GM10266 (cell line): Measurements from ENCODE around the gene IFNL2.
"Not testable (repeated sequence)": the region's sequence is repeated elsewhere in the genome, so short reads cannot be mapped to it uniquely, and the experiment has no call there.

Source experiments
- DNase-seq: peaks from one replicate; pipeline ENCODE4 v3.0.0; 2012; ENCODE audit errors: extremely low spot score
- TF ChIP-seq, protein P1 (sequence below): IDR thresholded peaks from 2 replicates; pipeline ENCODE4 v1.5.1; 2012; ENCODE audit warnings: mild to moderate bottlenecking, low read depth; ENCODE audit not compliant: control insufficient read depth, insufficient read depth; ENCODE audit errors: missing control alignments

Gene IFNL2

DNA sequence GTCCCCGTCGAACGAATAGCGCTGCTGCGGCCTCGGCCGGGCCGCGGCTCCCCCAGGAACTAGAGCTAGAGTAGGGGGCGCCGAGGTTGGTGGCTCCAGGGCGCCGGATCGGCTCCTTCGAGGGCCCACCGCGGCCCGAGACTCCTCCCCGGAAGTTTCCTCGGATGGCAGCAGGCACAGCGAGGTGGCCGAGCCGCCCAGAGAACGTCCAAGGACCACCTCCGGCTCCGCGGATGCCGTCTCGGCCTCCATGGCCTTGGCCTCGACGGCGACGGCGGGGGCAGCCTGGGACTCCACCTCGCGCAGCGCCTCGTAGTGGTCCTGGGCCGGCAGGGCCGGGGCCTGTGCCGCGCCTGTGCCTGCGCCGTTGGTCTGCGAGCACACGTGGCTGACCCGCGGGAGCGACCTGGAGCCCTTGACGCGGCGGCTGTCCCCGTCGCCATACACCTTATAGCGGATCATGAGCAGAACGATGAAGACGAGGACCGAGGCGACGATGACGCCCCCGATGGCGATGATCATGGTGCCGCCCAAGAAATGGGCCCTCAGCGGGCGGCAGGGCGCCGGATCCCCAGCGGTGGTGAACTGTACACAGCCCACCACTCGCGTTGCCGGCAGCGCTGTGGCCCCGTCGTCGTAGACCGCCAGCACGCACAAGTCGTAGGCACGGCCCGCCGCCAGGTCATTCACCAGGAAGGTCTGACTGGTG, 39.8 kb downstream of the IFNL2 start:
- no peak for DNase-seq
- TF ChIP-seq, protein P1, sequence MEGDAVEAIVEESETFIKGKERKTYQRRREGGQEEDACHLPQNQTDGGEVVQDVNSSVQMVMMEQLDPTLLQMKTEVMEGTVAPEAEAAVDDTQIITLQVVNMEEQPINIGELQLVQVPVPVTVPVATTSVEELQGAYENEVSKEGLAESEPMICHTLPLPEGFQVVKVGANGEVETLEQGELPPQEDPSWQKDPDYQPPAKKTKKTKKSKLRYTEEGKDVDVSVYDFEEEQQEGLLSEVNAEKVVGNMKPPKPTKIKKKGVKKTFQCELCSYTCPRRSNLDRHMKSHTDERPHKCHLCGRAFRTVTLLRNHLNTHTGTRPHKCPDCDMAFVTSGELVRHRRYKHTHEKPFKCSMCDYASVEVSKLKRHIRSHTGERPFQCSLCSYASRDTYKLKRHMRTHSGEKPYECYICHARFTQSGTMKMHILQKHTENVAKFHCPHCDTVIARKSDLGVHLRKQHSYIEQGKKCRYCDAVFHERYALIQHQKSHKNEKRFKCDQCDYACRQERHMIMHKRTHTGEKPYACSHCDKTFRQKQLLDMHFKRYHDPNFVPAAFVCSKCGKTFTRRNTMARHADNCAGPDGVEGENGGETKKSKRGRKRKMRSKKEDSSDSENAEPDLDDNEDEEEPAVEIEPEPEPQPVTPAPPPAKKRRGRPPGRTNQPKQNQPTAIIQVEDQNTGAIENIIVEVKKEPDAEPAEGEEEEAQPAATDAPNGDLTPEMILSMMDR, result no peak

DNA sequence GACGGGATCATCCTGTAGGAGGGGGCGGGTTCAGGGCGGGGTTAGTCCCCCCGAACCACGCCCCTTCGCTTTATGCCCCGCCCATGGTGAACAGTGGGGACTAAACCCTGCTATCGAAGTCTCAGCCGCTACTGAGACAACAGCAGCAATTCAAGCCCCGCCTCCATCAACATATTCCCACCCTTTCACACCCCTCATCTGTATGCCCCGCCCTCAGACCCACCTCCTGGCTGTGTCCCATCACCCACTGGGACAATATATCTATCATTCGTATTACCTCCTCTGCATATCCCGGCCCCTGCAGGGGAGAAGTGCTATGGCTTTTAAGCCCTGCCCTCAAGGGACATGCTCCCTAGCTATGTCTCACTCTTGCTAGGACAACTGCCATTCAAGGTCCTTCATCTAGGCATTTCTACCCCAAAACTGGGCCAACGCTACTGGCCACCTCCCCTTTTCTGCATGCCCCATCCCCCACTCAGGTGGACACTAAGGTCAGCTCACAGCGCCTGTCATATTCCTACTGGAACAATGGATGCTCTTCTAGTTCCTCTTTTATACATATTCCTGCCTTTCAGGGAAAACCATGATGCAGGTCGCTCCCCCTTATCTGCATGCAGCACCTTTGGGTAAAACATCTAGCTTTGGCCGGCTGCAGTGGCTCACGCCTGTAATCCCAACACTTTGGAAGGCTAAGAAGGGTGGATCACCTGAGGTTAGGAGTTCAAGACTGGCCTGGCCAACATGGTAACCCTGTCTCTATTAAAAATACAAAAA, 40.5 kb downstream of the IFNL2 start:
- TF ChIP-seq, protein P1, result no peak
- DNase-seq, result no peak

DNA sequence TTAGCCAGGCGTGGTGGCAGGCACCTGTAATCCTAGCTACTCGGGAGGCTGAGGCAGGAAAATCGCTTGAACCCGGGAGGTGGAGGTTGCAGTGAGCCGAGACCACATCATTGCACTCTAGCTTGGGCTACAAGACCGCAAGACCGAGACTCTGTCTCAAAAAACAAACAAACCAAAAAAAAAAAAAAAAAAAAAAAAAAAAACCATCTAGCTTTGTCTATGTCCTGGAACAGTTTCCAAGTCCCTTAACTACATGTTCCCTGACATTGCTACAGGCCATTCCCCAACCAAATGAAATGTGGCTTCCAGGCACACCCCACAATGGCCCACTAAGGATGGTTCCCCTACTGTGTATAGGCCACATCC, 41.1 kb downstream of the IFNL2 start:
- DNase-seq, result not testable (repeated sequence)

DNA sequence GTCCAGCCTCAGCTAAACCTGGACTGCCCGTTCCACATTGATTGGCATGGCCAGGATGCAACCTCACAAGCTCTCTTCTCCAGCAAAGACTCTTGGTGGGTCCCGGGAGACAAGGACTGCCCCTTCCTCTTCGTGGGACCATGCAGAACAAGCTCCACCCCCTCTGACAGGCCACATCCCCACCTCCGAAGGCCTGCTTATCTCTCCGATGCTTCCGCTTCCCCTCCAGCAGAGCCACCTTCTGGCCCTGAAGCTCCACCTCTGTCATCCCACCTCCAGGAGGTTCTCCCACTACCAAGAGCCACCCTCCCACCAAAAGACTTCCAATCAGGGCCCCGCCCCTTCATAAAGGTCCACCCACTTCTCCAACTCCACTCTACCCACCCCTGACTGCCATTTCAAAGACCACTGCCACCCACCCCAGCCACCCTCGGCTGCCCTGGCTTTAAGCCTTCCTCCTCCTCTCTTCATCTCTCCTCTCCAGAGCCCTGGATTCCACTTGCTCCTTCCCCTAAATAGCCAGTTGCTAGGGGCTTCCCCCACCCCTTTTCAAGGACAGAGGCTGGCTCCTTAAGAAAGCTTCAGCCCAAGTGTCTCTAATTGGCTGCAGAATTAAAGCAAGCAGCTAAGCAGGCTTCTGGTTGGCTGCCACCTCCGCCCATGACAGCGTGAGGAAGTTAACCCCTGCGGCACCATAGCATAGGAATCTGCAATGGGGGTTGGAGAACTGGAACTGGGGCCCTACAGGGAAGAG, 42.5 kb downstream of the IFNL2 start:
- DNase-seq, result no peak
- TF ChIP-seq, protein P1, result no peak

DNA sequence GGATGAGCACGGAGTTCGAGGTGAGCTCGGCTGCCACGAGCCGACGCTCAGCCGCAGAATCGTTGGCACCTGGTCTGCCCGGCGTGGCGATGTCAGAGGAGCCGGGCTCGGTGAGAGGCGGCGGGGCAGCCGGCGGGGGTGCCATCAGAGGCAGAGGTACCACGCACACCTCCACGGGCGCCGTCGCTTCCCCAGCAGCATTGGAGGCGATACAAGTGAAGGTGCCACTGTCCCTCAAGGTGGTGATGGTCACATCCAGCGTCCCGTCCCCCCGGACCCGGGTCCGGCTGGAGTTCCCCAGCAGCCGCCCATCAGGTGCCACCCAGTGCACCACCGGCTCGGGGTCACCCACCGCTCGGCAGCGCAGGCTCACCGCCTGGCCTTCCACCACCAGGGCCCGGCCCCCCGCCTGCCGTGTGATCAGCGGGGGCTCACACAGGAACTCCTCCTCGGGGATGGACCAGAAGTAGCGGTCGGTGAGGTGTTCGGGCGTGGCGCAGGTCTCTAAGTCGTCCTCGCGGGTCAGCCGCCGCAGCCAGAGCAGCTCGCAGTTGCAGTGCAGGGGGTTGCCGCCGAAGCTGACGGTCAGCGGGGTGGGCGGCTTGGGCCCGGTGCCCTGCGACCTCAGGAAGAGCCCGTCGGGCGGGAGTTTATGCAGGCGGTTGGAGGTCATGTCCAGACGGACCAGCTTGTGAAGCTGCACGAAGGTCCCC, 46.0 kb downstream of the IFNL2 start:
- DNase-seq, result no peak
- TF ChIP-seq, protein P1, result no peak

DNA sequence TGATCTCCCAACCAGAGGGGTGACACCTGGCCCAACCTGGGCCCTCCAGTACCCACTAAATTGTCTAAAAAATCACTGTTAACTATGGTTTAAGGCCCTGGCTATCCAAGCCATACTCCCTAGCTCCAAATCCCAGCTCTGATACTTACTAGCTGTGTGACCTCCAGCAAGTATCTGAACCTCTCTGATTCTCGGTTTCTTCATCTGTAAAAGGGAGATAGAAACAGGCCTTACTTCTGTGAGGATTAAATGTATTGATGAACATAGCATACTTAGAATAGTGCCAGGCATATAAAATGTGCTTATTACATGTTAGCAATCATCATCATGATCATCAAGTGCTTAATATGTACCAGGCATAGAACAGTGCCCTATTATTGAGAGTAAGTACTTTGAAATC, 47.7 kb downstream of the IFNL2 start:
- no peak for DNase-seq
- TF ChIP-seq, protein P1, result no peak

DNA sequence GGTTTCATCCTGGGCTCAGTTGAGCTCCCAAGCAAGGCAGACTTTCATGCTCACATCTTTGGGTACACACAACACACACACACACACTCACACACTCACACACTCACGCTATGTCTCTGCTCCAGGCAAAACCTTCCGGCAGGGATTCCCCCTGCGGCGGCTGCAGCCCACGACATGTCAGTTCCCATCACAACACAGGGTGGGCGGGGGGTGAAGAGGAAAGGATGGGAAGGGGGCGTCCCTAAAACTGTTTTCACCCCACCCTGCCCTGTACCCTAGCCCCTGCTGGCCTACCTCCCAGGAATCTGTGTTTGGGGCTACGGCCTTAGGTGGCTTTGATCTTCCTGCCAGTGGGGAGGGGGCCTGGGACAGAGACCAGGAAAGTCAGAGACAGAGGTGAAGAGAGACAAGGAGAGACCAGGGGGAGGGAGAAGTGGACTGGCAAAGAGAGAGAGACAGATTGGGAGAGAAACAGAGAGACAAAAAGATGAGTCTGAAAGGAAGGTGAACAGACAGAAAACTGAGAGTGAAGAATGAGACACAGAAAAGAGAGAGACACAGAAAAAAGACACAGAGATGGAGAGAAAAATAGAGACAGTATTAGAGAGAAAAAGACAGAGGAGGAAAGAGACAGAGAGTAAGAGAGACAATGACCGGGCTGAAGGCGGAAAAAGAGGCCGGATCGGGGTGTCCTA, 48.6 kb downstream of the IFNL2 start:
- no peak for DNase-seq

More for the DNA sequence above, 48.6 kb downstream of the IFNL2 start:
- TF ChIP-seq, protein P1, result no peak
